HG03139 (cell line): Measurements from ENCODE around the gene MCUR1.

Source experiments
- ATAC-seq: cut with Tn5 transposase; IDR thresholded peaks from one replicate; pipeline ENCODE4 v1.9.1; 2021; ENCODE audit not compliant: unreplicated experiment

Gene MCUR1

GRCh38 chr6:13742961-13743735, 71.2 kb downstream of the MCUR1 start:
- no peak for ATAC-seq

GRCh38 chr6:13741365-13741764, 73.0 kb downstream of the MCUR1 start:
- ATAC-seq: no peak
